Measurements from ENCODE around the gene KCNIP1.

GRCh38 chr5:170629566-170630175 lies 125.9 kb downstream of the KCNIP1 start:
- TF ChIP-seq CTCF (IDR thresholded peaks at IDR 0.05) (no peak), POLR2A (IDR thresholded peaks at IDR 0.05) (no peak), POLR2AphosphoS5 (IDR thresholded peaks at IDR 0.05) (no peak), EP300 (IDR thresholded peaks at IDR 0.05) (no peak)

Data from gastroesophageal sphincter (tissue), 3 donors.